GM18951 (cell line): ENCODE results near the gene MLXIP.

Experiments
- POLR2A ChIP-seq: IDR thresholded peaks from 4 replicates; pipeline ENCODE4 v1.6.1; 2011; ENCODE audit warnings: mild to moderate bottlenecking; ENCODE audit not compliant: insufficient read length, insufficient read depth; ENCODE audit errors: extremely low read depth
- in situ Hi-C: fragments of 300-500 bp; cut with MboI; formaldehyde crosslinking; loops from one replicate; pipeline ENCODE4 v1.12.0; 2022; ENCODE audit warnings: low sequenced_read_pairs, mixed read lengths, inconsistent platforms; ENCODE audit not compliant: unreplicated experiment

The MLXIP gene

GRCh38 chr12:122058549-122059149, 19.9 kb upstream of the MLXIP start:
- no peak for TF ChIP-seq POLR2A
- in situ Hi-C loops, result no loop called here

- no peak for TF ChIP-seq POLR2A
- in situ Hi-C loops, result no loop called here
These were observed 19.2 kb upstream of the MLXIP start for GRCh38 chr12:122059203-122059960.

- in situ Hi-C loops, result no loop called here
These were observed 18.5 kb upstream of the MLXIP start for GRCh38 chr12:122060081-122060501.

GRCh38 chr12:122061253-122061652, 17.3 kb upstream of the MLXIP start:
- in situ Hi-C loops, result no loop called here
- TF ChIP-seq POLR2A, result no peak

More at GRCh38 chr12:122060081-122060501, 18.5 kb upstream of the MLXIP start:
- no peak for TF ChIP-seq POLR2A

GRCh38 chr12:122062832-122063693, 15.5 kb upstream of the MLXIP start:
- TF ChIP-seq POLR2A, result no peak
- in situ Hi-C loops, result no loop called here

- in situ Hi-C loops, result no loop called here
- TF ChIP-seq POLR2A, result no peak
These were observed 14.9 kb upstream of the MLXIP start for GRCh38 chr12:122063694-122064024.

GRCh38 chr12:122064025-122064777, 14.4 kb upstream of the MLXIP start:
- in situ Hi-C loops, result no loop called here
- TF ChIP-seq POLR2A, result no peak

GRCh38 chr12:122064780-122065588, 13.6 kb upstream of the MLXIP start:
- no peak for TF ChIP-seq POLR2A

GRCh38 chr12:122067548-122067947, 11.0 kb upstream of the MLXIP start:
- no peak for TF ChIP-seq POLR2A
- in situ Hi-C loops, result no loop called here

More at GRCh38 chr12:122064780-122065588, 13.6 kb upstream of the MLXIP start:
- in situ Hi-C loops, result no loop called here

GRCh38 chr12:122067966-122068365, 10.6 kb upstream of the MLXIP start:
- TF ChIP-seq POLR2A, result no peak
- in situ Hi-C loops, result no loop called here

GRCh38 chr12:122072031-122072970, 6.3 kb upstream of the MLXIP start:
- no peak for TF ChIP-seq POLR2A
- in situ Hi-C loops, result no loop called here
